HG03571 (cell line): ENCODE data around the gene SPPL2A.
A peak's percentile ranks its signal among the peaks of the same experiment; 100 is the strongest.

Experiments
- ATAC-seq: cut with Tn5 transposase; IDR thresholded peaks from one replicate; pipeline ENCODE4 v1.9.1; 2021; ENCODE audit not compliant: unreplicated experiment

Gene SPPL2A

GRCh38 chr15:50687302-50687902 is 78.1 kb downstream of the SPPL2A start:
- ATAC-seq = no peak

- peak; percentile 76 for ATAC-seq
Observed at GRCh38 chr15:50686469-50687301, 78.8 kb downstream of the SPPL2A start, which contains the start of gene TRPM7. Gene TRPM7, minus strand, starts transcription at chr15:50686797. Its CDS starts 264 bp downstream, at chr15:50686533.

- peak; percentile 55 for ATAC-seq
Observed at GRCh38 chr15:50685976-50686468, 79.5 kb downstream of the SPPL2A start.

- ATAC-seq = no peak
Observed at GRCh38 chr15:50685191-50685975, 80.1 kb downstream of the SPPL2A start.

- ATAC-seq = no peak
Observed at GRCh38 chr15:50681467-50681866, 84.0 kb downstream of the SPPL2A start.

- ATAC-seq = no peak
Observed at GRCh38 chr15:50676799-50677483, 88.6 kb downstream of the SPPL2A start.

GRCh38 chr15:50675535-50676144 is 89.9 kb downstream of the SPPL2A start:
- ATAC-seq = no peak

GRCh38 chr15:50670115-50670514 is 95.4 kb downstream of the SPPL2A start:
- no peak for ATAC-seq

GRCh38 chr15:50669611-50670010 is 95.9 kb downstream of the SPPL2A start:
- ATAC-seq = no peak

GRCh38 chr15:50665938-50666337 is 99.6 kb downstream of the SPPL2A start:
- ATAC-seq = no peak

- ATAC-seq = no peak
Observed at GRCh38 chr15:50655555-50655954, 110.0 kb downstream of the SPPL2A start.

GRCh38 chr15:50653156-50653743 is 112.3 kb downstream of the SPPL2A start:
- no peak for ATAC-seq

- ATAC-seq = no peak
Observed at GRCh38 chr15:50652671-50653070, 112.8 kb downstream of the SPPL2A start.
